Measurements from ENCODE around the gene COL1A1. TPM values are rescaled to one million over a fixed set of nuclear protein-coding genes. Genes with fewer than 3 reads are reported as not detected.

Gene COL1A1
- total and polyA plus RNA-seq, 2 of the 13 experiments (the other 11 are each of a cell fraction or from before 2014, with no cell fraction given), result 0.05 TPM; not detected in 1

DNA sequence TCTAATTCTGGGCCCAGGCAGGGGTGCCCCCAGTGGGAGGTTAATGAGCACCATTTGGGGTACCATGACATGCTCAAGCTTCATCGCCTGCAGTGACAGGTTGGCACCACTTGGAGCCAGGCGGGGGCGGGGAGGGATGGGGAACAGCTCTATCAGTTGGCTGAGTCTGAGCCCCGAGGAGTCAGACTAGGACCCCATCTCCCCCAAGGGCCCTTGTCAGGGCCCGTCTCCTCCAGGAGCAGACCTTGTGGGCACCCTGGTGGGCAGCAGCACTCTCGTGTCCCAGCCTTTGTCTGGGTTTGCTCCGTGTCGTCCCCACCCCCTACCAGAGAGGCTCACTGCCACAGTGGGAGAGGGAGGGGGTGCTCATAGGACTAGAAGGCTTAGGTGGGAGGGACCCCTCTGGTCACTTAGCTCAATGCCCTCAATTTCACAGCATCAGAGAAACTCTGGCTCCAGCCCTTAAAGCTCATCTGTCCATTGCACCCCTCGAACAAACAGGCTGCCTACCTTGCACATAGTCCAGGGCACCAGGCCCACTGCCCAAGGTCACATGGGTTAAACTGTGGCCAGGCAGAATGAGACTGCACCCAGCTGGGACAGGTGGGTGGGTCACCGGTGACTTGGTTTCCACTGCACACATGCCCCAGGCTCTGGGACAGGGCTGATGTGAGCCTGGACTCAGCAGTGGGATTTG lies 55.1 kb downstream of the COL1A1 start (continued):
- TF ChIP-seq ZNF225 (CRISPR knock-in tag; IDR thresholded peaks at IDR 0.05) (peak; percentile 58; the same call in 1 of the 2 replicates), ZBTB7A (CRISPR knock-in tag; IDR thresholded peaks at IDR 0.05) (peak; percentile 65; the same call in 1 of the 2 replicates), MIER3 (CRISPR knock-in tag; IDR thresholded peaks at IDR 0.05; ENCODE audit: borderline replicate concordance) (no peak), ZNF883 (CRISPR knock-in tag; IDR thresholded peaks at IDR 0.05; ENCODE audit: not compliant biosample characterization) (no peak), NFIB (CRISPR knock-in tag; IDR thresholded peaks at IDR 0.05; ENCODE audit: borderline replicate concordance) (no peak), ZNF563 (CRISPR knock-in tag; IDR thresholded peaks at IDR 0.05) (peak; percentile 68; the same call in 1 of the 2 replicates), NAIF1 (CRISPR knock-in tag; IDR thresholded peaks at IDR 0.05; ENCODE audit: borderline replicate concordance) (no peak), KDM5B (CRISPR knock-in tag; IDR thresholded peaks at IDR 0.05; ENCODE audit: borderline replicate concordance) (no peak), ZC3H4 (CRISPR knock-in tag; IDR thresholded peaks at IDR 0.05; ENCODE audit: borderline replicate concordance) (no peak)
- TF ChIP-seq, protein P1, sequence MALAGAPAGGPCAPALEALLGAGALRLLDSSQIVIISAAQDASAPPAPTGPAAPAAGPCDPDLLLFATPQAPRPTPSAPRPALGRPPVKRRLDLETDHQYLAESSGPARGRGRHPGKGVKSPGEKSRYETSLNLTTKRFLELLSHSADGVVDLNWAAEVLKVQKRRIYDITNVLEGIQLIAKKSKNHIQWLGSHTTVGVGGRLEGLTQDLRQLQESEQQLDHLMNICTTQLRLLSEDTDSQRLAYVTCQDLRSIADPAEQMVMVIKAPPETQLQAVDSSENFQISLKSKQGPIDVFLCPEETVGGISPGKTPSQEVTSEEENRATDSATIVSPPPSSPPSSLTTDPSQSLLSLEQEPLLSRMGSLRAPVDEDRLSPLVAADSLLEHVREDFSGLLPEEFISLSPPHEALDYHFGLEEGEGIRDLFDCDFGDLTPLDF (CRISPR knock-in tag; IDR thresholded peaks at IDR 0.05), result no peak
- TF ChIP-seq, protein P2, sequence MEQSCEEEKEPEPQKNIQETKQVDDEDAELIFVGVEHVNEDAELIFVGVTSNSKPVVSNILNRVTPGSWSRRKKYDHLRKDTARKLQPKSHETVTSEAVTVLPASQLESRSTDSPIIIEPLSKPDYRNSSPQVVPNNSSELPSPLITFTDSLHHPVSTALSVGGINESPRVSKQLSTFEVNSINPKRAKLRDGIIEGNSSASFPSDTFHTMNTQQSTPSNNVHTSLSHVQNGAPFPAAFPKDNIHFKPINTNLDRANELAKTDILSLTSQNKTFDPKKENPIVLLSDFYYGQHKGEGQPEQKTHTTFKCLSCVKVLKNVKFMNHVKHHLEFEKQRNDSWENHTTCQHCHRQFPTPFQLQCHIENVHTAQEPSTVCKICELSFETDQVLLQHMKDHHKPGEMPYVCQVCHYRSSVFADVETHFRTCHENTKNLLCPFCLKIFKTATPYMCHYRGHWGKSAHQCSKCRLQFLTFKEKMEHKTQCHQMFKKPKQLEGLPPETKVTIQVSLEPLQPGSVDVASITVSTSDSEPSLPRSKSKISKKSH (CRISPR knock-in tag; IDR thresholded peaks at IDR 0.05; ENCODE audit: borderline replicate concordance), result 0 out of 2 replicates have a peak, but pooled peaks have one; percentile 32
- TF ChIP-seq, protein P3, sequence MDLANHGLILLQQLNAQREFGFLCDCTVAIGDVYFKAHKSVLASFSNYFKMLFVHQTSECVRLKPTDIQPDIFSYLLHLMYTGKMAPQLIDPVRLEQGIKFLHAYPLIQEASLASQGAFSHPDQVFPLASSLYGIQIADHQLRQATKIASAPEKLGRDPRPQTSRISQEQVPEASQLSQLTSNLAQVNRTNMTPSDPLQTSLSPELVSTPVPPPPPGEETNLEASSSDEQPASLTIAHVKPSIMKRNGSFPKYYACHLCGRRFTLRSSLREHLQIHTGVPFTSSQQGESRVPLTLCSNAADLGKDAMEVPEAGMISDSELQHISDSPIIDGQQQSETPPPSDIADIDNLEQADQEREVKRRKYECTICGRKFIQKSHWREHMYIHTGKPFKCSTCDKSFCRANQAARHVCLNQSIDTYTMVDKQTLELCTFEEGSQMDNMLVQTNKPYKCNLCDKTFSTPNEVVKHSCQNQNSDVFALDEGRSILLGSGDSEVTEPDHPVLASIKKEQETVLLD (CRISPR knock-in tag; IDR thresholded peaks at IDR 0.05; ENCODE audit: low read depth), result no peak
- TF ChIP-seq, protein P4, sequence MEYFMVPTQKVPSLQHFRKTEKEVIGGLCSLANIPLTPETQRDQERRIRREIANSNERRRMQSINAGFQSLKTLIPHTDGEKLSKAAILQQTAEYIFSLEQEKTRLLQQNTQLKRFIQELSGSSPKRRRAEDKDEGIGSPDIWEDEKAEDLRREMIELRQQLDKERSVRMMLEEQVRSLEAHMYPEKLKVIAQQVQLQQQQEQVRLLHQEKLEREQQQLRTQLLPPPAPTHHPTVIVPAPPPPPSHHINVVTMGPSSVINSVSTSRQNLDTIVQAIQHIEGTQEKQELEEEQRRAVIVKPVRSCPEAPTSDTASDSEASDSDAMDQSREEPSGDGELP (IDR thresholded peaks at IDR 0.05; ENCODE audit: borderline replicate concordance, low read depth), result peak; percentile 41; the same call in 1 of the 2 replicates
- TF ChIP-seq, protein P5, sequence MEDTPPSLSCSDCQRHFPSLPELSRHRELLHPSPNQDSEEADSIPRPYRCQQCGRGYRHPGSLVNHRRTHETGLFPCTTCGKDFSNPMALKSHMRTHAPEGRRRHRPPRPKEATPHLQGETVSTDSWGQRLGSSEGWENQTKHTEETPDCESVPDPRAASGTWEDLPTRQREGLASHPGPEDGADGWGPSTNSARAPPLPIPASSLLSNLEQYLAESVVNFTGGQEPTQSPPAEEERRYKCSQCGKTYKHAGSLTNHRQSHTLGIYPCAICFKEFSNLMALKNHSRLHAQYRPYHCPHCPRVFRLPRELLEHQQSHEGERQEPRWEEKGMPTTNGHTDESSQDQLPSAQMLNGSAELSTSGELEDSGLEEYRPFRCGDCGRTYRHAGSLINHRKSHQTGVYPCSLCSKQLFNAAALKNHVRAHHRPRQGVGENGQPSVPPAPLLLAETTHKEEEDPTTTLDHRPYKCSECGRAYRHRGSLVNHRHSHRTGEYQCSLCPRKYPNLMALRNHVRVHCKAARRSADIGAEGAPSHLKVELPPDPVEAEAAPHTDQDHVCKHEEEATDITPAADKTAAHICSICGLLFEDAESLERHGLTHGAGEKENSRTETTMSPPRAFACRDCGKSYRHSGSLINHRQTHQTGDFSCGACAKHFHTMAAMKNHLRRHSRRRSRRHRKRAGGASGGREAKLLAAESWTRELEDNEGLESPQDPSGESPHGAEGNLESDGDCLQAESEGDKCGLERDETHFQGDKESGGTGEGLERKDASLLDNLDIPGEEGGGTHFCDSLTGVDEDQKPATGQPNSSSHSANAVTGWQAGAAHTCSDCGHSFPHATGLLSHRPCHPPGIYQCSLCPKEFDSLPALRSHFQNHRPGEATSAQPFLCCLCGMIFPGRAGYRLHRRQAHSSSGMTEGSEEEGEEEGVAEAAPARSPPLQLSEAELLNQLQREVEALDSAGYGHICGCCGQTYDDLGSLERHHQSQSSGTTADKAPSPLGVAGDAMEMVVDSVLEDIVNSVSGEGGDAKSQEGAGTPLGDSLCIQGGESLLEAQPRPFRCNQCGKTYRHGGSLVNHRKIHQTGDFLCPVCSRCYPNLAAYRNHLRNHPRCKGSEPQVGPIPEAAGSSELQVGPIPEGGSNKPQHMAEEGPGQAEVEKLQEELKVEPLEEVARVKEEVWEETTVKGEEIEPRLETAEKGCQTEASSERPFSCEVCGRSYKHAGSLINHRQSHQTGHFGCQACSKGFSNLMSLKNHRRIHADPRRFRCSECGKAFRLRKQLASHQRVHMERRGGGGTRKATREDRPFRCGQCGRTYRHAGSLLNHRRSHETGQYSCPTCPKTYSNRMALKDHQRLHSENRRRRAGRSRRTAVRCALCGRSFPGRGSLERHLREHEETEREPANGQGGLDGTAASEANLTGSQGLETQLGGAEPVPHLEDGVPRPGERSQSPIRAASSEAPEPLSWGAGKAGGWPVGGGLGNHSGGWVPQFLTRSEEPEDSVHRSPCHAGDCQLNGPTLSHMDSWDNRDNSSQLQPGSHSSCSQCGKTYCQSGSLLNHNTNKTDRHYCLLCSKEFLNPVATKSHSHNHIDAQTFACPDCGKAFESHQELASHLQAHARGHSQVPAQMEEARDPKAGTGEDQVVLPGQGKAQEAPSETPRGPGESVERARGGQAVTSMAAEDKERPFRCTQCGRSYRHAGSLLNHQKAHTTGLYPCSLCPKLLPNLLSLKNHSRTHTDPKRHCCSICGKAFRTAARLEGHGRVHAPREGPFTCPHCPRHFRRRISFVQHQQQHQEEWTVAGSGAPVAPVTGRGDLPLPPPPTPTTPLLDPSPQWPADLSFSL (CRISPR knock-in tag; IDR thresholded peaks at IDR 0.05), result 0 out of 2 replicates have a peak, but pooled peaks have one; percentile 43
